NCI-H82 (cell line): ENCODE results near the gene USP33.
"Not testable (repeated sequence)": the region's sequence is repeated elsewhere in the genome, so short reads cannot be mapped to it uniquely, and the experiment has no call there.

Source experiments
- DNase-seq: peaks from one replicate; lab custom pipeline; 2025; lab: John Stamatoyannopoulos, UW

Gene USP33

DNA sequence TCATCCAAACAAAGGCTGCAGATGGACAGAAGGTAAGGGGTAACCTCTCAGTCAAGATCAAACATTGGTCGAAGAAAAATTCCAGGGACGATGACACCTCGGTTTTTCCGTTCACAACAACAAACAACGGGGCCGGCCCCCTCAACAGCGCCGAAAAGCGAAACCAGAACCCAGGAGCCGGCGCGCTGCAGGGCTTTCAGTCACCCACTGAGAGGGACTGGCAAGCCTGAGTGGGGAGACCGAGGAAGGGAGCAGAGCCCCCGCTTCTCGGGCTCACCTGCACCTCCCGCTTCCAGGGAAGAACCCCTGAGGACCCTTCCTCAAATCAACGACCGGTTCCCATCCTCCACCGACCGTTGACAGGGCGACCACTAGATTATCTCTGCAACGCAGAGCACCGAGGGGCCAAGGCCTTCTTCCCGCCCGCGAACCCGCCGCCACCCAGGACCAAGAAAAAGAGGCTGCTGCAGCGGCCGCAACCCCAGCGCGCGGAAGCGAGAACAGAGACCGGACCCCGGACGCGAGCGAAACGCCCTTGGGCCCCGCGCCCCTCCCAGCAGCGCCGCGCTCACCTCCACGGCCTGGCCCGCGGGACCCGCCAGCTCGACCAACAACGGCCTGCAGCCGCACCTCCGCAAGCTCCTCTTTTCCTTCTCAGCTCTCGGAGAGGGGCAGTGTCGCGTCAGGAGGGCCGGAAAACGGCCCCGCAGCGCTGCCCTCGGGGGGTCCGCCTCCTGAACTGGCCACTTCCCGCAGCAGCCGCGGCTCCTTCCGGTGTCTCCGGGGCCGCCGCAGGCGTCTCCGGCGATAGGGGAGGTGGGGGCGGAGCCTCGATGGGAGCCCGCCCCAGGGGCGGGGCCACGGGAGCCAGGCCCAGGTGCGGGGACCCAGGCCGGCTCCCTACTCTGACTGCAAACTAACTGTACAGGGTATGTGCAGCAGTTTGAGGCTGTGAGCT is at the start of gene USP33:
Gene USP33 (minus strand): TSS at position 782 of the 958 bp plus-strand sequence. CDS start 18,155 bp downstream, outside the sequence.
- peak; percentile 95 for DNase-seq

DNA sequence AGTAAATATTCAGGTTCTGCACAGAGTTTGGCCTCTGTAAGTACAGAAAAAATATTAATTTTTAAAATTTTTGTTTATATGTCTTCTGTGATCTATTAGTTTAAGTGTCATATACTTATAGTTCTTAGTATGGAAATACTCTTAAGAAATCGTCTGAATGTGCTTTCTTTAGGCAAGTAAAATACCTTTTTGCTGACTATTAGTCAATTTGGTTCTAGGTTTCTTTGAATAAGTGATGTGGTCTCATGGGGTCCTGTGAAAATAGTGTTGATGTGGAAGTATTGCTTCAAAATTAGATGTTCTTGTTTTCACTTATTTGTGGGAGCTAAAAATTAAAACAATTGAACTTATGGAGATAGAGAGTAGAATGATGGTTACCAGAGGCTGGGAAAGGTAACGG is 43.7 kb upstream of the USP33 start:
- DNase-seq: no peak

DNA sequence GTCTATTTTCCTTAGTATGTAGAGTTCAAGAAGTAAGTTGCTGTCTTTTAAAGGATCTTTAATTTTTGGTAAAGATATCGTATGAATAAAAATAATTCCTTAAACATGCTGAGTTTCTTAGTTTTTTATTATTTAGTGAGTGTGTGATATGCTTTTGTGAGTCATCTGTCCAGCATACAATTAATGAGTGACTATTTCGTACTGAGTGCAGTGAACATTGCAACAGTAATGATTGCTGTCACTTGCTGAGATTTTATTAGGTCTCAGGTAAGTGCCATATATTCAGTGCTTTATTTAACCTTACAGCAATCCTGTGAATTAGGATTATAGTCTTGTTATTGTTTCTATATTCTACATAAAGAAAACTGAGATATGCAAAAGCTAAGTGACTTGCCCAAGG is 42.4 kb upstream of the USP33 start:
- DNase-seq: no peak

DNA sequence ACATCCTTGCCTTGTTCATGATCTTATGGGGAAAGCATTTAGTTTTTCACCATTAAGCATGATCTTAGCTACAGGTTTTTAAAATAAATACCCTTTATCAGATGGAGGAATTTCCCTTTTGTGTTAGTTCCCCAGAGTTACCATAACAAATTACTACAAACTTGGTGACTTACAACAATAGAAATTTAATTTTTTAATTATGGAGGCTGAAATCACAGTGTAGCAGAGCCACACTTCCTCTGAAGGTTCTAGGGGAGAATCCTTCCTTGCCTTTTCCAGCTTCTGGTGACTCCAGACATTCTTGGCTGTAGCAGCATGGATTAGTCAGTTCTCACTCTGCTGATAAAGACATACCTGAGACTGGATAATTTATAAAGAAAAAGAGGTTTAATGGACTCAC is 38.3 kb upstream of the USP33 start:
- DNase-seq: no peak

DNA sequence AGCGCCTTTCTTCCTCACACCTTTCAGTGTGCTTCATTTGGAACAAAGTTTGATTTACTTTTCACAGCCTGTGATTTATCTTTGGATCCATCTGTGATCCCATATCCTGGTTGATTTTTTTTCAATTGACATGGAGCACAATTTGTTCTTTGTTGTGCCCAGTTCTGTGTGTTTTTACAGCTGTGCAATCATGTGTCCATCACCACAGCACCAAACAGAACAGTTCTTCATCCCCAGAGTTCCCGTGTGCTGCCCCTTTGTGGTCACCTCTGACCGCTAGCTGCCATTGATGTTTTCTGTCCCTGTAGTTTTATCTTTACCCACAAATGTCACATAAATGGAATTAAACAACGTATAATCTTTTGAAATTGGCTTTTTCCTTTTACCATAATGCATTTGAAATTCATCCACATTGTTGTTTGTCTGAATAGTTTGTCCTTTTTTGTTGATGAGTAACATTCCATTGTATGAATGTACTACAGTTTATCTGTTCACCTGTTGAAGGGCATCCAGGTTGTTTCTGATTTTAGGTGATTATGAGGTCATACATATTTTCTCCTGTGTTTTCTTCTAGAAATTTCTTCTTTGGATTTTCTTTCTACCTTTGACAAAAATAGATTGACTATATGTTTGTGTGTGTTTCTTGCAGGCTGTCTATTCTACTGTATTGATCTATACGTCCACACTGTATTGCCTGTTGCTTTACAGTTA is 37.2 kb upstream of the USP33 start:
- DNase-seq: no peak

DNA sequence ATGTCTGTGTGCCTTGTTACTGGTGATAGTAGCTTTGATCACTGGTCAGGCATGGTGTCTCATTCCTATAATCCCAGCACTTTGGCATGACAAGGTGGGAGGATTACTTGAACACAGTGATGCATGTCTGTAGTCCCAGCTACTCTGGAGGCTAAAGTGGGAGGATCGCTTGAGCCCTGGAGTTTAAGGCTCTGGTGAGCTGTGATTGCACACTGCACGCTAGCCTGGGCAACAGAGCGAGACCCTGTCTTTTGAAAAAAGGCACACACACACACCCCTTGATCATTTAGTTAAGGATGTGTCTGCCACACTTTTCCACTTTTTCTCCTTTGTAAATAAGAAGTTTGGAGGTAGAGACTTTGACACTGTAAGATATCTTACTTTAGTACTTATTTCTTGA is 34.9 kb upstream of the USP33 start:
- DNase-seq: peak; percentile 4

DNA sequence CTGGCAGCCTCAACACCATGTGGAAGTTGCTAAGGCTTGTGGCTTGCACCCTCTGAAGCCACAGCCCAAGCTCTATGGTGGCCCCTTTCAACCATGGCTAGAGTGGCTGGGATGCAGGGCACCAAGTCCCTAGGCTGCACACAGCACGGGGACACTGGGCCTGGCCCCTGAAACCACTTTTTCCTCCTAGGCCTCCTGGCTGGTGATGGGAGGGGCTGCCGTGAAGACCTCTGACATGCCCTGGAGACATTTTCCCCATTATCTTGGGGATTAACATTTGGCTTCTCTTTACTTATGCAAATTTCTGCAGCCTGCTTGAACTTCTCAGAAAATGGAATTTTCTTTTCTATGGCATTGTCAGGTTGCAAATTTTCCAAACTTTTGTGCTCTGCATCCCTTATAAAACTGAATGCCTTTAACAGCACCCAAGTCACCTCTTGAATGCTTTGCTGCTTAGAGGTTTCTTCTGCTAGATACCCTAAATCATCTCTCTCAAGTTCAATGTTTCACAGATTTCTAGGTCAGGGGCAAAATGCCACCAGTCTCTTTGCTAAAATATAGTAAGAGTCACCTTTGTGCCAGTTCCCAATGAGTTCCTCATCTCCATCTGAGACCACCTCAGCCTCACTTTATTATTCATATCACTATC is 26.6 kb upstream of the USP33 start:
- DNase-seq: not testable (repeated sequence)

DNA sequence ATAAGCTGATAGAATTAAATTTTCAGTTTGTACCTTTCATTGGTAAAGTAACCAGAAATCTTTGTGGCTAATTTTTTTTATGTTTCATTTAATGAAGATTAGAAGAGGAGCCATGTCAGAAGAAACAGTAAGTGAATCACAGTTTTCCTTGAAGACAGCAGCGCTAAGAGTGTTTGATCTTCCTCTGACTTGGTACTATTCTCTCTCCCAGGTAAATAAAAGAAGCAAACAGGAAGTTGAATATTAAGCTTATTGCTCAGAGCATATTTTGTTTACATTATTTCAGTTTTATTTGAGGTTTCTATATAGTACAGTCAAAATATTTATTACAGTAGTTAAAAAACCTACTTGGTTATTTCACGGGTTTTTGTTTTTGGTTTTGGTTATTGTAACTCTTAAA is 23.5 kb upstream of the USP33 start:
- DNase-seq: no peak

DNA sequence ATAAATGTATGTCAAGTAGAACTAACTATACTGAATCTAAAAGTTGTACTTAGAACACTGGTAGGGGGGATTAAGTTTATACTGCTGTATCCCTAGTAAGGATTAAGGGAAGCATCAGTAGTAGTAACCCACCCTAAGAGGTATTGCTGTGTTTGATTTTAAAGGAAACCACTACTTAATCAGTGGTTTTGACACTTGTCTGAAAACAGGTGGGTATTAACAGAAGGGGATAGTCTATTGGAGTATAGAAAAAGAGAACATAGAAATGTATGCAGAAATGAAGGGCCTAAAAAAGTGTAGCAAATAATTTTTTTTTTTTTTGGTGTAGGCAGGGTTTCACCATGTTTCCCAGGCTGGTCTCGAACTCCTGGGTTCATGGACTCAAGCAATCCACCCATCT is 22.0 kb upstream of the USP33 start:
- DNase-seq: peak; percentile 13

DNA sequence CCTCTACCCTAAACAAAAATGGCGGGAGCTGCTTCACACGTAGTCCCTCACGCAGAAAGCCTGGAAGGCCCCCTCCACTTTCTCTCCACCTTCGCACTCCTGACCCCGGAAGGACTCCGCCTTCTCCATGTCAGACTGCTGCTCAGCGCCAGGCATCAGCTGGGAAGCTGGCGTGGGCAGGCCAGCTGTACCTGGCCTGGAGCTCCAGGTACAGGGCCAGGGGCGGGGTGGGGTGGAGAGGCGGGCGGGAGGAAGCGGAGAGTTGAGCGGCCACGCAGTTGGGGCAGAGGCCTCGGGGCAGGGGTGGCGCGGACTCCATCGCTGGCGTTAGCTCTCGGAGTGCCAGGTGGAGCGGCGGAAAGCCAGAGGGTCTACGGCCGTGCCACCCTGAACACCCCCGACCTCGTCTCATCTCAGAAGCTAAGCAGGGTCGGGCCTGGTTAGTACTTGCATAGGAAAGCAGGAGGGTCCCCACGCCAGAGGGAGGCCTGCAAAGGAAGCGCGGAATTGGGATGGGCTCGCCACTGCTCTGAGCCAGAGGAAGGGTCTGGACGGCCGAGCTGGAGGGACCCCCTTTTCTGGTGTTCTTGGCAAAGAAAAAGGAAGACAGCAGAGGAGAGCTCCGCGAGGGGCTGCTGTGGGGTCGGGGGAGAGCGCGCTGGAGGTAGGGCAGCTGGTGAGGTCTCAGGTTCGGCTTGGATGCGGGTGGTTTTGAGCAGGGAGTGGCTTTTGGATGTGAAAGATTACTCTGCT is 20.1 kb upstream of the USP33 start, which contains the start of gene MIGA1:
Gene MIGA1 (plus strand): TSS at position 121 of the 753 bp plus-strand sequence. CDS start 3,604 bp downstream, outside the sequence.
- peak; percentile 97 for DNase-seq

DNA sequence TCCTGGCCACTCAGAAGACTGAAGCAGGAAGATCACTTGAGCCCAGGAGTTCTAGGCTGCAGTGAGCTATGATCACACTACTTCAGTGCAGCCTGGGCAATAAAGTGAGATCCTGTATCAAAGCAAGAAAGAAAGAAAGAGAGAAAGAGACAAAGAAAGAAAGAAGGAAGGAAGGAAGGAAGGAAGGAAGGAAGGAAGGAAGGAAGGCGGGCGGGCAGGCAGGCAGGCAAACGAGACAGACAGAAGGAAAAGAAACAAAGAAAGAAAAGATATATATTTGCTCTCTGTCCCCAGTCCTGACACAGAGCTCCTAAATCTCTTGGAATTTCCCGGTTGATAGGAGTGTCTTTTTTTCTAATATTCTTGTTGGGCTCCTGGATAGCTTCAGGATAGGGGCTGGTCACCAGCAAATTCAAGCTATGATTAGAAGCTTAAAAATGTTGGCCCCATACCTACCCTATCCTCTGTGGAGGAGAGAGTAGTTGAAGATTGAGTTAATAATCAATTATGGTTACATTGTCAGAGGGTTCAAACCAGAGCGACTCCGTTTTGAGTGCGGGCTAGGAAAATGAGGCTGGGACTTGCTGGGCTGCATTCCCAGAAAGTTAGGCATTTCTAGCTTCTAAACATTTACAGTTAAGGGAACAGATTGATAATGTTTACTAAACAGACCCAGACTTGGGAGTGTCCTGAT is 16.5 kb upstream of the USP33 start:
- DNase-seq: no peak

DNA sequence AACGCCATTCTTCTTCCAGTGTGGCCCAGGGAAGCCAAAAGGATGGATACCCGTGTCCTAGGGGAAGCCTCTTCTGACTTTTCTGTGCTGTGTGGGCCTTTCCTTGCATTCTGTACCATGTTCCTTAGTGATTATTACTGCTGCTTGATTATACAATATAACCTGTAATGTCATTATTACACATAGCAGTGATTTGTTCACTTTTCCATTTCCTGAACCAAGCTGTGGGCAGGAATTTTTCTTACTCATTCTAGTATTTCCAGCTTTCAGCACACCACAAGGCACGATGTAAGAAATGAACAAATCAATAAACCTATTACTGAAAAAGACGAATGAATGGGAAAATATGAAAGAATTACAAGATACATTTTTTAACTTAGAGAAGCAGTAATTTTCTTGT is 8.4 kb upstream of the USP33 start:
- DNase-seq: no peak

DNA sequence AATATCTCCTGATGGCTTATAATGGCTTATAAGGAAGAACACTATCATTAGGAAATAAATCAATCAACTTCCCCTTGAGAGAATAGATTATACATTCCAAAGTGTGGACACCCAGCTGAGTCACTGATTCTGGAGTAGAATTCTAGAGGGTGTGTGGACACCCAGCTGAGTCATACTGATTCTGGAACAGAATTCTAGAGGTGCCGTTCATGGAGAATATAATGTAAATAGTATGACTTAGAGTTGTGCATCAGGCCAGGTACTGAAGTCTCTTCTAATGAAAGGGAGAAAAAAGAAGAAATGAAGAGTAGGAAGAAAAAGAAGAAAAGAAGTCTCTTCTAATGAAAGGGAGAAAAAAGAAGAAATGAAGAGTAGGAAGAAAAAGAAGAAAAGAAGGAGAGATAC is 2.4 kb upstream of the USP33 start:
- no peak for DNase-seq

DNA sequence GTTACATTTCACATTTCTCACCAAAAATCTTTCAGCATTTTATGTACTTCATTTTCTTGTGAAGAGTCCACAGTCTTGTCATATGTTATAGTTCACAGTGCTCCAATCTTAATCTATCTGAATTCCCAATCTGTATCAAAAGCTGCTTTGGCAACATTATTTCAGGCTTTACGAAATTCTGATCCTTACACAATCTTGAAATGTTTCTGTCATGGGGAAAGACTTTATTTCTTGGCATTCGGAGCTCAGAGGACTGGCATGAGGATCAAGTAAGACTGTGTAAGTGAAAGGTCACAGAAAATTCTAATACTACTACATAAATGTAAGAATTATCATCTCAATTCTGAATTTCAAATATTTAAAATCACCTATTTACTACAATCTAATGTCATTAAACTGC is 2.0 kb downstream of the USP33 start:
- no peak for DNase-seq

DNA sequence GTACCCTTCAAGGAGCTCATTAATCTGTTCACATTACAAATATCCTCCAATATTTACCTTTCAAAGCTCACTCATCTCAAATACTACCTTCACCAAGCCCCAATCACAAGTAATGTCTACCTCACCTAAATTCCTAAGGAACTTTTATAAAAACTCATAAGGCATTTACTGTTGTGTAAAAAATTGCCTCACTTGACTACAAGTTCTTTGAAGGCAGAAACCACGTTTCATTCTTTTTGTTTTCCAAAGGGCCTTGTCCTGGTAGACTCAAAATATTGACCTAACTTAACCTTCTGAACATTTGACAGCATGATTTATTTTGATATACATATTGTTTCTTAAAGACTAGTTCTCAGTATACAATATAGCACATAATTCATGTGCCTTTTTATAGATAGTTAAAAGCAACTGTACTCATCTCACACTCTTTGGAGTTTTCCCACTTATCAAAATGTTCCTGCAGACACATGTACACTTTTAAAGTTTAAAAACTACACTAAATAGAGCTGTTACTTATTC is 2.5 kb downstream of the USP33 start:
- DNase-seq: no peak

DNA sequence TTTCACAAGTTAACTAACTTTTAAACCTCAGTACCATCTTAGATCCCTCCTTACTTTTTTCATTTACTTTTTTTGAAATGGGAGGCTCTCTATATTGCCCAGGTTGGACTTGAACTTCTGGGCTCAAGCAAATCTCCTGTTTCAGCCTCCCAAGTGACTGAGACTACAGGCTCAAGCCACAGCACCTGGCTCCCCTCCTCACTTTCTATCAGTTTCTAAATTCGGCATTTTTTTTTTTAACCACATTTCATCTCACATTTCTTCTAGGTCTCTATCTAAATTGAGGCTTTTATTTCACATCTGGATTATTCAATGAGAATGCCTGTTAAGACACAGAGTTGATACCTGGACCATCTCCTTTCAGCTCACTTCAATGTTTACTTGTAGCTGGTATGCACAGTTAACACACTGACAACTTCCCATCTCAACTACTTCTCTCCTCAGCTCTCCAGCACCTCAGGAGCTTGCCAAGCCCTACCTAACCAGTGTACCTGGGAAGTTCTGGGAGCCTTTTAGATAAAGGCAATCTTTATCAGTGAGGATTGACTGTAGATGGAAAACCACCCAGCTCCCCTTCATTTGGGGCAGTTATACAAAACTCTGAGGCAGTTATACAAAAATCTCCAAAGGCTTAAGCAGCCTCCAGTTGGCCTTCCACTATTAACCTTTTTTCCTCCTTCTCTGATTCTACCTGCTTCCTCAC is 3.4 kb downstream of the USP33 start:
- DNase-seq: no peak

DNA sequence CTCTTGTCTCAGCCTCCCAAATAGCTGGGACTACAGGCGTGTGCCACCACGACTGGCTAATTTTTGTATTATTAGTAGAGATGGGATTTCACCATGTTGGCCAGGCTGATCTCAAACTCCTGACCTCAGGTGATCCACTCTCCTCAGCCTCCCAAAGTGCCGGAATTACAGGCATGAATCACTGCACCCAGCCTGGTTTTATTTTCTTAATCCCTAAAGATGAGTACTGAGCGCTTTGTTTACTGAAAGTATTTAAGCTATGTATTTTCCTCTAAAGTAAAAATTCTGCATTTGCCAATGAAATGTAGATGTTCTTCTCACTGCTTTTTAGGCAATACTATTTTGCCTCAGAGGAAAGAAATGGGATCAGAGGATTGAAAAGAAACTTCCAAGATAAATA is 10.2 kb downstream of the USP33 start:
- DNase-seq: peak; percentile 37

DNA sequence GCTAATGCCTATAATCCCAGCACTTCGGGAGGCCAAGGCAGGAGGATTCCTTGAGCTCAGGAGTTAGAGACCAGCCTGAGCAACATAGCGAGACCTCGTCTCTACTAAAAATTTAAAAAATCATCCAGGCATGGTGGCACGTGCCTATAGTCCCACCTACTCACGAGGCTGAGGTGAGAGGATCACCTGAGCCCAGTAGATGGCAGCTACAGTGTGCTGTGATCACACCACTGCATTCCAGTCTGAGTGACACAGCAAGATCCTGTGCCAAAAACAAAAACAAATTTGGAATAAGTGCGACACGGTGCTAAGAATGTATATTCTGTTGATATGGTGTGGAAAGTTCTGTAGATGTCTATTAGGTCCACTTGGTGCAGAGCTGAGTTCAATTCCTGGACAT is 15.1 kb downstream of the USP33 start:
- DNase-seq: no peak

DNA sequence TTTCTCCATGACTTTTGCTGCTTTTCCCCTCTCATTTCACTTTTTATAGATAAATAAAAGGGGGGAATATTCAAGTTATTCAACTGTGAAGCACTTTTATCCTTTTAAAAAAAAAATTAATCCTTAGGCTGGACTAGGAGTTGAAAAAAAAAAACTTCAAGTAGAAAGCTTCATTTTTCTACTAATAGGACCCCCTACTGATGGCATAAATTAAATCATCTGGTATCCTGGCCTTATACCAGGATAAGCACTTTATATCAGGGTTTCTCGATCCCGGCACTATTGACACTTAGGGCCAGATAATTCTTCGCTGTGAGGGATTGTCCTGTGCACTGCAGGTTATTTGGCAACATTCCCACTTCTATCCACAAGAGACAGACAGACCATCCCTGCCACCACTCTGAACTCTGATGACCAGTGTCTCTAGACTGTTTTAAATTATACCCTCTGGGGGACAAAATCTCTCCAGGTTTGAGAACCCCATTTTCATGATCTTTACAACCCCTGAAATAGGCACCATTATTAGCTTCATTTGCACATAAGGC is 17.6 kb downstream of the USP33 start:
- peak; percentile 48 for DNase-seq

DNA sequence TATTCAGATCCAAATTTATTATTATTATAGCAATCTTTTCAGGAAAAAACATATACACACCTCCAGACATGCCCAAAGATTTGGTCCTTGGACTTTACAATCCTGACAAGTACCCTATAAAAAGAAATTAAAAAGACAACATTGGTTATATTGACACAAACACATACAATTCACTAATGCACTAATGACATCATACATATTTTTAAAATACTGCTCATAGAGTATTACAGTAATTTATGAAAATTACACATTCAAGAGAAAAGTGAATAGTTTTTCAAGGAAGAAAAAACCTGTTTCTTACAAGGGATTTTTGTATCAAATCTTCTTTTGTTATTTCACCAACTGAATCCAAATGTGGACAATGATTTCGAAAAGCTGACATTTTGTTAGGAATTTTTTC is 18.3 kb downstream of the USP33 start:
- no peak for DNase-seq
